Fibroblast of skin of right biceps (primary cell): Measurements from ENCODE around the gene ONECUT3.

Experiments used
- DNase-seq: peaks from one replicate; pipeline ENCODE4 v3.0.0-alpha.2; 2013

The ONECUT3 gene

GRCh38 chr19:1799695-1800342, 46.5 kb downstream of the ONECUT3 start:
- no peak for DNase-seq

DNA sequence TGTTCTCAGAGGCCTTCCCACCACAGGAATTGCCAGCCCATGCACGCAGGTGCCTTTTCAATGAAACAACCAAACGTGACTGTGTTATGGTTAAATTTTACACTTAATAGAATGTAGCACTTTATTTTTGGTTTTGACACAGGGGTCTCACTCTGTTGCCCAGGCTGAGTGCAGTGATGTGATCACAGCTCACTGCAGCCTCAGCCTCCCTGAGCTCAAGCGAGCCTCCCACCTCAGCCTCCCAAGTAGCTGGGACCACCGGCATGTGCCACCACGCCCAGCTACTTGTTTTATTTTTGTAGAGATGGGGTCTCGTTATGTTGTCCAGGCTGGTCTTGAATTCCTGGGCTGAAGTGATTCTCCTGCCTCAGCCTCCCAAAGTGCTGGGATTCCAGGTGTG, 51.6 kb downstream of the ONECUT3 start:
- DNase-seq: no peak

DNA sequence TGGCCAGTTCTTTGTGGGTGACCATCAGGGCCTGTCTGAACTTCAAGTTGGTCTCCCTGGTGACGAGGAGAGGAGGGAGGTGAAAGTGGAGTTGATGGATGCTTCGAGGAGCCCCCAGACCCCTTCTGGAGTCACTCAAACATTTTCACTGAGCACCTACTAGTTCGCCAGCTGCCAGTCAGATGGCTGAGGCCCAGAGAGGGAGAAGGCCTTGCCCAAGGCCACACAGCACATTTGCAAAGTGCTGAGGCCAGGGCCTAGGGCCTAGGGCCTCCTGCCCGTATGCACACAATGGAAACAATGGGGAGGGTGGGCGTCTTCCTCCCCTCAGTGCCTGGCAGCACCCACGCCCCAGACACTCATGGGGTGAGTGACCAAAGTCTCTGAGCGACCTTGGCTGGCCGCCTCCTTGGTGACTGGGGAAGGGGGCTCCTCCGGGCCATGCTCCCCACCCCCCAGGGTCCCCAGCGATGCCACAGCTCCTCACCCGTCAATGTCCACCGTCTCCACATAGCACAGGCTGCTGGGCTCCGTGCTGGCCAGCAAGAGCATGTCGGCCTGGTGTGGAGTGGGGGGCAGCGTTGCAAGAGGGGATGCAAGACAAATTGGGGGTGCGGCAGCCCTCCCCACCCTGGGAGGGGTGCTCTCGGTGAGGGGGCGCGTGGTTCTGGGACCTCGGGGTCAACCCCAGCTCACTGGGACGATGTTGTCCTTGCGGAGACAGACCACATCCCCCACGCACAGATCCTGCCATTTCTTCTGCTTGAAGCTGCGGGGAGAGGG, 52.3 kb downstream of the ONECUT3 start:
- DNase-seq: no peak

DNA sequence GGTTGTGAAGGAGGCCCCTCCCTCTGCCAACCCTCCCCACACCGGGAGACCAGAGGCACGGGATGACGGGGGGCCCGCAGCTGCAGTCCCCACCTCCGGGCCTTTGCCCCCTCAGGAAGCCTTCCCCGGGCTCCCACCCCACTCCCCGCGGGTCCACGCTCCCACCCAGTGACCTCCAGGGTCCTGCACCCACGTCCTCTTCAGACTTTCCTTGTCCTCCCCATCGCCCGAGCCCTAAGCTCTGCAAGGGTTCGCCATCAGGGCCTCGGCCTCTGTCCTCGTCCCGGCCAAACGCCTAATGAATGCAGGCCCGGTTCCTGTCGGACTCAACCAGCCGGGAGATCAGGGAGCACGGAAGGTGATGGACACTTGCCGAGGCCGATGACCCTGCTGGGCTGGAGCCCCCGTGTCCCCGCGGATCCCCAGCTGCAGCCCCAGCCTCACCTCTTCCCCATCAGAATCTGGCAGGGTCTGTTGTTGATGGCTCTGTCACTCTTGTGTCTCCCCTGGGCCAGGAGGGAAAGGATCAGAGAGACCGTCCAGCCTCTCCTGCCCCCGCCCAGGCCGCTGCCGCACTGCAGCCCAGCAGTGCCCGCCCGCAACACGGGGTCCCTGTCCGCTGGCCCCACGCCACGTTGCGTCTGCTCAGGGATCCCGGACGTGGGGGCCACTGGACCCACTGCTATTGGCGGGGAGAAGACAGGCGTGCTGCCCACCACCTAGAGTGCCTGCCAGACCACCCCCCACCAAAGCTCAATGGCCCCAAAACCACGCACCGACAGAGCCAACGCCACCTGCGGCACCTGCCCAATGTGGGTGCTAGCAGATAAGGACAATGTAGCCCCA, 53.1 kb downstream of the ONECUT3 start:
- DNase-seq: no peak

- no peak for DNase-seq
Observed at GRCh38 chr19:1807030-1807694, 53.9 kb downstream of the ONECUT3 start.

- DNase-seq: no peak
Observed at GRCh38 chr19:1807695-1808394, 54.5 kb downstream of the ONECUT3 start.

- no peak for DNase-seq
Observed at GRCh38 chr19:1808395-1808731, 55.1 kb downstream of the ONECUT3 start.

DNA sequence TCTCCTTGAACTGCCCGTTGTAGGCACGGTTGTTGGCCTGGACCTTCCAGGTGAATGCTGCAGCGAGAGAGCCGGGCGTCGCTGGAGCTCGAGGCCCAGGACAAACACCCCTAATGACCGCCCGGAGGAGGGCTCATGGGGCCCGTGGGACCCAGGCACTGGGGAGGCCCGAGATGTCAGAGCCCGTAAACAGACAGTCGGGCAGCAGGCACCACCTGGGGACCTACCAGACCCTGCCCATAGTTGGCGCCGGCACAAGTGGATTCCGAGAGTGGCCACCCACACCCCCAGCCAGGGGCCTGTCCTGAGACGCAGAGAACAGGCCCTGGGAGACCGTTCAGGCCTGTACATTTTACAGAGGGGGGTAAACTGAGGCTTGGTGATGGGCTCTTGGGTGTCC, 56.4 kb downstream of the ONECUT3 start:
- no peak for DNase-seq

- DNase-seq: no peak
Observed at GRCh38 chr19:1810439-1811160, 57.3 kb downstream of the ONECUT3 start.

DNA sequence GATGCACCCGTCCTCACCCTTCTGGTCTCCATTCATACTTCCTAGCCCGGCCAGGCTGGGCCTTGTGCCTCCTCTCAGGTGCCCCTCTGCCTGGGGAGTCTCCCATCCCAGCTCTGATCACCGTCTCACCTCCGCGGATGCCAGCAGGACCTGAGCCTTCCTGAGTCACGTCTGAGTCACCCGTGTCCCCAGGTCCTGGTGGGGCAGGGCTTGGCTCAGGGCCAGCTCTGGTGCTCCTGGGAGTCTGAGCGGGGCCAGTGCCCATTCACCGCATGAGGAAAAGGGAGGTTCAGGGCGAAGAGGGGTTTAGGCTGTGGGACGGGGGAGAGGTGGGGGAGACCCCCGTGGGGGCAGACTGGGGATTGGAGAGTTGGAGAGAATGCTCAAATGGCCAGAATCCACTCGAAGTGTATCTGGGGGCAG, 58.2 kb downstream of the ONECUT3 start:
- peak; percentile 74 for DNase-seq

- no peak for DNase-seq
Observed at GRCh38 chr19:1811942-1812425, 58.7 kb downstream of the ONECUT3 start, which contains the start of gene ATP8B3. Gene ATP8B3 (minus strand): TSS chr19:1812276. CDS start chr19:1811736, 540 bp downstream.

- DNase-seq: peak; percentile 91
Observed at GRCh38 chr19:1812426-1813191, 59.3 kb downstream of the ONECUT3 start.

DNA sequence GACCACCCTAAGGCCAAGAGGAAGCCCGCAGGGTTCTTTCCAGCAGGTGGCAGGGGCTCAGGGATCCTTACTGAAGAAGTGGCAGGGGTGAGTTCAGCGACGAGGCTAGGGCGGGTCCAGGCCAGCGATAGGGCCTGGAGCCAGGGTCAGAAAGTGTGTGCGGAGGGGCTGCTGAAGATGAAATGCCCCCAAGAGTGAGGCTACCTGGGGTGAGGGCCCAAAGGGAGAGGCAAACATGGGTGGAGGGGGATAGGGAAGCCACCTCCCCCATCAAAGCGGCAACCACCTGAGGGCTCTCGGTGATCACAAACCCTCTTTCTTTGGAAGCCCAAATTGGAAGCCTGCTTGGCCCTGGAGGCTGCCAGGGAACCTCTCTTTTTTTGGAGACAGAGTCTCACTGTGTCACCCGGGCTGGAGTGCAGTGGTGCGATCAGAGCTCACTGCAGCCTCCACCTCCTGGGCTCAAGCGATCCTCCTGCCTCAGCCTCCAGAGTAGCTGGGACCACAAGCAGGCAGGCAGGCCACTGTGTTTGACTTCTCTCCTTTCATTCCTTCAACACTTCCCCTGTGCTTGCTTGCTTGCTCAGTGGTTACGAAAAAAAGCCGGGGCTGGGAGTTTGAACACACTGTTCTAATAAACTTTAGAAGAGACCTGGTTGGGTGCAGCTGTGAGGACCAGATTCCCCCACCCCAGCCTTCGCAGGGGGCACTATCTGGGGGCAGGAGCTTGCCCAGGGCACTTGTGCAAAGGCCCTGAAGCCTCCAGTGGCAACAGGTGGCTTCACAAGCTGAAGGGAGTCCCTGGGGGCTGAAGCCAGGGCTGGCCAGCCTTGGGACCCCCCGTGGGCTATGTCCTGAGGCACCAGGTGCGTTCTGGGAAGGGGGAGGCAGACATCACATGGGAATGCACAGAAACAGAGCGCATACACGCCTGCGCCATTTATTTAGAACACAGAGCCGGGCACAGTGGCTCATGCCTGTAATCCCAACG, 60.2 kb downstream of the ONECUT3 start:
- DNase-seq: no peak

DNA sequence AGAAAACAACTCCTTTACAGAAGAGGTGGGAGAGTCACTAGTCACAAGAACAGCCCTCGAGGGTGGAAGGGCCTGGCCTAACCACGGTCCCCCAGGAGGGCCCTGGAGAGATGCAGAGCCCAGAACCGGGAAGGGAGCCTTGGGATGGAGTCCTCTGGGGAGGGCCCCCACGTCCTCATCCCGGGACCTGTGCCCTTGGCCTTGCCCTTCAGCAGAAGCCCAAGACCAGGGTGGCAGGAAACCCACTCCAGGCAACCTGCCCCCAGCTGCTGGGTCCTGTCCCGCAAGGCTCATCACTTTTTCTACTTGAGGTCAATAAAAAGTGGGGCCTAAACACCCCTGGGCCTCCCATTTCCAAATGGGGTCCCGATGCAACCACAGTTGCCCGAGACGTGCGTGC, 61.1 kb downstream of the ONECUT3 start:
- DNase-seq: no peak

DNA sequence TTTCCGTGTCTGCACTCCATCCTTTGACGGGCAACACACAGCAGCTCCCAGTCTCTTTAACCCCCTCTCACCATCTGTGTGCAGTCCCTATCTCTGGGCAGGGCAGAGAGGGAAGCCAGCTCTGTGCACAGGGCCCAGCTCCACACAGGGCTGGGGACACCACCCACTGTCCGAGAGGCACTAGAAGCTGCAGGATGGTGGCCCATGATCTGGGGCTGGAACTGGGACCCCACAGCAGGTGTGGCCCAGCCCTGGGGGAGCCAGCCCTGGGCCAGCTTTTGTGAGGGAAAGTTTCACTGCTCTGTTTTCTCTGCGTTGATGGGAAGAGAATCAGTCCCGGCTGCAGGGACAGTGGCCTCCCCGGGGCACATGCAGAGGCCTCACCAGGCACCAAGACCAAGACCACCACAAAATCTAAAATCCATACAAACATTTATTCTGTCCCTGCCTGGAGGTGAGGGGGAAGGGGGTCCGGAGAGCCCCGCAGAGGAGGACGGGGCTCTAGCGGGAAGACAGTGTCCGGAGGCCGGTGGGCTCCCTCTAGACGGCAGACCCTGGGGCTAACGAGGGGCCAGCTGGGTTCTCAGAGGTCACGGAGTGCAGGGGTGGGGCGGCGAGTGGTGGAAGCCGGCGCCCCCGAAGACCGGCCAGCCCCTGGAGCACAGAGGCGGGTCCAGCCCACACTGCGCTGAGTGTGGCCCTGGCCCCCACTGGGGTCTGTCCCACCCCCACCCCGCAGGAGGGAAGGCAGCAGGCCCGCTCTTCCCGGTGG, 61.7 kb downstream of the ONECUT3 start:
- DNase-seq: no peak

GRCh38 chr19:1815605-1816529, 62.6 kb downstream of the ONECUT3 start:
- no peak for DNase-seq

- DNase-seq: no peak
Observed at GRCh38 chr19:1816530-1817298, 63.4 kb downstream of the ONECUT3 start.
